HepG2 (cell line): ENCODE measurements around the gene STKLD1. TPM values are rescaled to one million over a fixed set of nuclear protein-coding genes. Genes with fewer than 3 reads are reported as not detected.

Source experiments
- BRCA1 ChIP-seq: sonication (generic); formaldehyde crosslinking; IDR thresholded peaks from 2 replicates; pipeline ENCODE4 v1.4.0; 2020; ENCODE audit warnings: missing genetic modification reagents
- FOXA3 ChIP-seq: IDR thresholded peaks from 2 replicates; pipeline ENCODE4 v1.6.1; 2016; ENCODE audit warnings: missing genetic modification reagents, missing compliant biosample characterization
- GATAD1 ChIP-seq: IDR thresholded peaks from 2 replicates; pipeline ENCODE4 v1.6.1; 2016; ENCODE audit warnings: missing genetic modification reagents, missing compliant biosample characterization
- KDM5A ChIP-seq: fragments of 200-600 bp; sonication (generic); IDR thresholded peaks from 2 replicates; pipeline ENCODE4 v1.7.0; 2018; ENCODE audit warnings: antibody characterized with exemption, mild to moderate bottlenecking, low read length, borderline replicate concordance
- NFIC ChIP-seq: IDR thresholded peaks from 2 replicates; pipeline ENCODE4 v1.6.1; 2012; ENCODE audit warnings: mild to moderate bottlenecking, low read length, inconsistent platforms
- NR1H2 ChIP-seq: sonication (generic); formaldehyde crosslinking; IDR thresholded peaks from 2 replicates; pipeline ENCODE4 v1.8.1; 2022; ENCODE audit warnings: low read depth, missing genetic modification reagents, borderline replicate concordance
- RBFOX2 ChIP-seq: fragments of 200-400 bp; formaldehyde crosslinking; IDR thresholded peaks from 2 replicates; pipeline ENCODE4 v1.6.1; 2017; ENCODE audit warnings: low read depth, mild to moderate bottlenecking, low read length
- RCOR2 ChIP-seq: IDR thresholded peaks from 2 replicates; pipeline ENCODE4 v1.6.1; 2016; ENCODE audit warnings: missing biosample characterization, missing genetic modification reagents
- SP2 ChIP-seq: sonication (generic); formaldehyde crosslinking; IDR thresholded peaks from 2 replicates; pipeline ENCODE4 v1.5.1; 2020; ENCODE audit warnings: mild to moderate bottlenecking, missing genetic modification reagents
- ZBTB21 ChIP-seq: sonication (generic); formaldehyde crosslinking; IDR thresholded peaks from 2 replicates; pipeline ENCODE4 v1.4.0; 2020; ENCODE audit warnings: missing genetic modification reagents
- ZNF121 ChIP-seq: sonication (generic); formaldehyde crosslinking; IDR thresholded peaks from 2 replicates; pipeline ENCODE4 v1.5.0; 2020; ENCODE audit warnings: mild to moderate bottlenecking, missing genetic modification reagents
- ZNF180 ChIP-seq: sonication (generic); formaldehyde crosslinking; IDR thresholded peaks from 2 replicates; pipeline ENCODE4 v1.4.0; 2020; ENCODE audit warnings: low read depth, missing genetic modification reagents, borderline replicate concordance
- ZNF225 ChIP-seq: sonication (generic); formaldehyde crosslinking; IDR thresholded peaks from 2 replicates; pipeline ENCODE4 v1.4.0; 2020; ENCODE audit warnings: mild to moderate bottlenecking, missing genetic modification reagents
- ZNF326 ChIP-seq: sonication (generic); formaldehyde crosslinking; IDR thresholded peaks from 2 replicates; pipeline ENCODE4 v1.4.0; 2020; ENCODE audit warnings: missing genetic modification reagents, borderline replicate concordance
- ZNF333 ChIP-seq: sonication (generic); formaldehyde crosslinking; IDR thresholded peaks from 2 replicates; pipeline ENCODE4 v1.4.0; 2020; ENCODE audit warnings: mild to moderate bottlenecking, missing genetic modification reagents, borderline replicate concordance
- ZNF484 ChIP-seq: sonication (generic); formaldehyde crosslinking; IDR thresholded peaks from 2 replicates; pipeline ENCODE4 v1.5.1; 2020; ENCODE audit warnings: mild to moderate bottlenecking, low read depth, missing genetic modification reagents, borderline replicate concordance
- ZNF564 ChIP-seq: sonication (generic); formaldehyde crosslinking; IDR thresholded peaks from 2 replicates; pipeline ENCODE4 v1.8.1; 2023; ENCODE audit warnings: mild to moderate bottlenecking, missing genetic modification reagents
- polyA plus RNA-seq, 8 experiments: library from polyadenylated mRNA; depleted of rRNA in 3 of 8; stranded (reverse) in 7 of 8; unstranded in 1 of 8; fragments of >200 nt; fragmentation: Illumina TruSeq in 4 of 8; extraction: Trizol in 4 of 8; gene quantifications; 2 replicates each; pipeline versions ENCODE4 v1.2.1 to v1.2.3, GENCODE V29; 2011 to 2016; ENCODE audit warnings: low read depth in 4 of 8, missing spikeins in 1 of 8, mixed read lengths in 1 of 8; ENCODE audit not compliant: insufficient read depth in 1 of 8
- total RNA-seq, 5 experiments: library from RNA; depleted of rRNA; stranded (reverse); fragments of >200 nt; fragmentation: Illumina TruSeq; extraction: Trizol; gene quantifications; 2 replicates each; pipeline ENCODE4 v1.2.3, GENCODE V29; 2016; ENCODE audit warnings: low read depth in 1 of 5
- TF ChIP-seq, protein P1 (sequence below): sonication (generic); formaldehyde crosslinking; IDR thresholded peaks from 2 replicates; pipeline ENCODE4 v1.4.0; 2020; ENCODE audit warnings: missing genetic modification reagents, borderline replicate concordance
- TF ChIP-seq, protein P2 (sequence below): fragments of 450-650 bp; IDR thresholded peaks from 2 replicates; pipeline ENCODE4 v1.6.1; 2016
- TF ChIP-seq, protein P3 (sequence below), 2 experiments: fragments of 450-650 bp in 1 of 2; sonication (generic) in 1 of 2; formaldehyde crosslinking; IDR thresholded peaks; 2 replicates each; pipeline versions ENCODE4 v1.5.0 to v1.8.0; 2020 to 2022; ENCODE audit warnings: mild to moderate bottlenecking in 1 of 2, missing genetic modification reagents in 1 of 2
- TF ChIP-seq, protein P4 (sequence below): sonication (generic); formaldehyde crosslinking; IDR thresholded peaks from 2 replicates; pipeline ENCODE4 v1.4.0; 2020; ENCODE audit warnings: mild to moderate bottlenecking, missing genetic modification reagents
- TF ChIP-seq, protein P5 (sequence below): IDR thresholded peaks from 2 replicates; pipeline ENCODE4 v1.6.1; 2012; ENCODE audit warnings: low read length, improper control_type of control experiment

Gene STKLD1
- total and polyA plus RNA-seq, 2 of the 13 experiments (the other 11 are each of a cell fraction or from before 2014, with no cell fraction given), result 1.5 to 2.2 TPM

DNA sequence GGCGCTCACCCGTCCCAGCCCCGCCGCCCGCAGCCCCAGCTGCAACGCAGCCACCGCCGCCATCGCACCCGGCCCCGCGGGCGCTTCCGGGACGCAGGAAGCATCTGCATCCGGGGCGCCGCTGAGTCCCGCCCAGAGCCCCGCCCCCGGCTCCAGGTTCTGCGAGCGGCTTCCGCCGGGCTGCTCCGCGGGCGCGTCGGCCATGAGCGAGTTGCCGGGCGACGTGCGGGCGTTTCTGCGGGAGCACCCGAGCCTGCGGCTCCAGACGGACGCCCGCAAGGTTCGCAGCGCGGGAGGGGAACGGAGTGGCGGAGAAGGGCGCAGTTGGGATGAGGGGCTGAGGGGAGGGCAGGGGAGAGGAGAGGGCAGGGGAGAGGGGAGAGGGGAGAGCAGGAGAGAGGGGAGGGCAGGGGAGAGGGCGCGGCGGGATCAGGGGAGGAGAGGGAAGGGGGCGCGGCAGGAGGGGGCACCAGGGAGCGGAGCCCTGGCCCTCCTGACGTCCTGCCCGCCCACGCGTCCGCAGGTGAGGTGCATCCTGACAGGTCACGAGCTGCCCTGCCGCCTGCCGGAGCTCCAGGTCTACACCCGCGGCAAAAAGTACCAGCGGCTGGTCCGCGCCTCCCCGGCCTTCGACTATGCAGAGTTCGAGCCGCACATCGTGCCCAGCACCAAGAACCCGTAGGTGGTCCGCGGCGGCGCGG, 19.6 kb upstream of the STKLD1 start, which contains the start of the genes SURF1 and SURF2 (continued):
- TF ChIP-seq NFIC (no peak), SP2 (CRISPR knock-in tag) (peak; percentile 58), ZNF225 (no peak), FOXA3 (CRISPR knock-in tag) (no peak), BRCA1 (CRISPR knock-in tag) (no peak), ZNF180 (no peak), ZNF333 (CRISPR knock-in tag) (no peak), ZNF326 (CRISPR knock-in tag) (no peak), ZNF564 (CRISPR knock-in tag) (no peak), ZBTB21 (CRISPR knock-in tag) (no peak), NR1H2 (no peak), ZNF484 (no peak), ZNF121 (CRISPR knock-in tag) (no peak), GATAD1 (CRISPR knock-in tag) (peak; percentile 90), RCOR2 (CRISPR knock-in tag) (no peak), KDM5A (peak; percentile 50), RBFOX2 (peak; percentile 83)
- TF ChIP-seq, protein P1, sequence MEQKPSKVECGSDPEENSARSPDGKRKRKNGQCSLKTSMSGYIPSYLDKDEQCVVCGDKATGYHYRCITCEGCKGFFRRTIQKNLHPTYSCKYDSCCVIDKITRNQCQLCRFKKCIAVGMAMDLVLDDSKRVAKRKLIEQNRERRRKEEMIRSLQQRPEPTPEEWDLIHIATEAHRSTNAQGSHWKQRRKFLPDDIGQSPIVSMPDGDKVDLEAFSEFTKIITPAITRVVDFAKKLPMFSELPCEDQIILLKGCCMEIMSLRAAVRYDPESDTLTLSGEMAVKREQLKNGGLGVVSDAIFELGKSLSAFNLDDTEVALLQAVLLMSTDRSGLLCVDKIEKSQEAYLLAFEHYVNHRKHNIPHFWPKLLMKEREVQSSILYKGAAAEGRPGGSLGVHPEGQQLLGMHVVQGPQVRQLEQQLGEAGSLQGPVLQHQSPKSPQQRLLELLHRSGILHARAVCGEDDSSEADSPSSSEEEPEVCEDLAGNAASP (CRISPR knock-in tag), result no peak; the same call in 1 of the 2 replicates
- TF ChIP-seq, protein P2, sequence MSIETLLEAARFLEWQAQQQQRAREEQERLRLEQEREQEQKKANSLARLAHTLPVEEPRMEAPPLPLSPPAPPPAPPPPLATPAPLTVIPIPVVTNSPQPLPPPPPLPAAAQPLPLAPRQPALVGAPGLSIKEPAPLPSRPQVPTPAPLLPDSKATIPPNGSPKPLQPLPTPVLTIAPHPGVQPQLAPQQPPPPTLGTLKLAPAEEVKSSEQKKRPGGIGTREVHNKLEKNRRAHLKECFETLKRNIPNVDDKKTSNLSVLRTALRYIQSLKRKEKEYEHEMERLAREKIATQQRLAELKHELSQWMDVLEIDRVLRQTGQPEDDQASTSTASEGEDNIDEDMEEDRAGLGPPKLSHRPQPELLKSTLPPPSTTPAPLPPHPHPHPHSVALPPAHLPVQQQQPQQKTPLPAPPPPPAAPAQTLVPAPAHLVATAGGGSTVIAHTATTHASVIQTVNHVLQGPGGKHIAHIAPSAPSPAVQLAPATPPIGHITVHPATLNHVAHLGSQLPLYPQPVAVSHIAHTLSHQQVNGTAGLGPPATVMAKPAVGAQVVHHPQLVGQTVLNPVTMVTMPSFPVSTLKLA, result 0 out of 2 replicates have a peak, but pooled peaks have one; percentile 17
- TF ChIP-seq, protein P3, sequence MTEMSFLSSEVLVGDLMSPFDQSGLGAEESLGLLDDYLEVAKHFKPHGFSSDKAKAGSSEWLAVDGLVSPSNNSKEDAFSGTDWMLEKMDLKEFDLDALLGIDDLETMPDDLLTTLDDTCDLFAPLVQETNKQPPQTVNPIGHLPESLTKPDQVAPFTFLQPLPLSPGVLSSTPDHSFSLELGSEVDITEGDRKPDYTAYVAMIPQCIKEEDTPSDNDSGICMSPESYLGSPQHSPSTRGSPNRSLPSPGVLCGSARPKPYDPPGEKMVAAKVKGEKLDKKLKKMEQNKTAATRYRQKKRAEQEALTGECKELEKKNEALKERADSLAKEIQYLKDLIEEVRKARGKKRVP (CRISPR knock-in tag; IDR thresholded peaks at IDR 0.05), result 0 out of 4 replicates have a peak, but pooled peaks of 1 of the 2 experiments have one; percentile 25
- TF ChIP-seq, protein P4, sequence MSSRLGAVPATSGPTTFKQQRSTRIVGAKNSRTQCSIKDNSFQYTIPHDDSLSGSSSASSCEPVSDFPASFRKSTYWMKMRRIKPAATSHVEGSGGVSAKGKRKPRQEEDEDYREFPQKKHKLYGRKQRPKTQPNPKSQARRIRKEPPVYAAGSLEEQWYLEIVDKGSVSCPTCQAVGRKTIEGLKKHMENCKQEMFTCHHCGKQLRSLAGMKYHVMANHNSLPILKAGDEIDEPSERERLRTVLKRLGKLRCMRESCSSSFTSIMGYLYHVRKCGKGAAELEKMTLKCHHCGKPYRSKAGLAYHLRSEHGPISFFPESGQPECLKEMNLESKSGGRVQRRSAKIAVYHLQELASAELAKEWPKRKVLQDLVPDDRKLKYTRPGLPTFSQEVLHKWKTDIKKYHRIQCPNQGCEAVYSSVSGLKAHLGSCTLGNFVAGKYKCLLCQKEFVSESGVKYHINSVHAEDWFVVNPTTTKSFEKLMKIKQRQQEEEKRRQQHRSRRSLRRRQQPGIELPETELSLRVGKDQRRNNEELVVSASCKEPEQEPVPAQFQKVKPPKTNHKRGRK, result no peak
- TF ChIP-seq, protein P5, sequence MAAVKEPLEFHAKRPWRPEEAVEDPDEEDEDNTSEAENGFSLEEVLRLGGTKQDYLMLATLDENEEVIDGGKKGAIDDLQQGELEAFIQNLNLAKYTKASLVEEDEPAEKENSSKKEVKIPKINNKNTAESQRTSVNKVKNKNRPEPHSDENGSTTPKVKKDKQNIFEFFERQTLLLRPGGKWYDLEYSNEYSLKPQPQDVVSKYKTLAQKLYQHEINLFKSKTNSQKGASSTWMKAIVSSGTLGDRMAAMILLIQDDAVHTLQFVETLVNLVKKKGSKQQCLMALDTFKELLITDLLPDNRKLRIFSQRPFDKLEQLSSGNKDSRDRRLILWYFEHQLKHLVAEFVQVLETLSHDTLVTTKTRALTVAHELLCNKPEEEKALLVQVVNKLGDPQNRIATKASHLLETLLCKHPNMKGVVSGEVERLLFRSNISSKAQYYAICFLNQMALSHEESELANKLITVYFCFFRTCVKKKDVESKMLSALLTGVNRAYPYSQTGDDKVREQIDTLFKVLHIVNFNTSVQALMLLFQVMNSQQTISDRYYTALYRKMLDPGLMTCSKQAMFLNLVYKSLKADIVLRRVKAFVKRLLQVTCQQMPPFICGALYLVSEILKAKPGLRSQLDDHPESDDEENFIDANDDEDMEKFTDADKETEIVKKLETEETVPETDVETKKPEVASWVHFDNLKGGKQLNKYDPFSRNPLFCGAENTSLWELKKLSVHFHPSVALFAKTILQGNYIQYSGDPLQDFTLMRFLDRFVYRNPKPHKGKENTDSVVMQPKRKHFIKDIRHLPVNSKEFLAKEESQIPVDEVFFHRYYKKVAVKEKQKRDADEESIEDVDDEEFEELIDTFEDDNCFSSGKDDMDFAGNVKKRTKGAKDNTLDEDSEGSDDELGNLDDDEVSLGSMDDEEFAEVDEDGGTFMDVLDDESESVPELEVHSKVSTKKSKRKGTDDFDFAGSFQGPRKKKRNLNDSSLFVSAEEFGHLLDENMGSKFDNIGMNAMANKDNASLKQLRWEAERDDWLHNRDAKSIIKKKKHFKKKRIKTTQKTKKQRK, result no peak
